ENCODE results near the gene TSPEAR. TPM values are rescaled to one million over a fixed set of nuclear protein-coding genes. Genes with fewer than 3 reads are reported as not detected.

TSPEAR gene
- total RNA-seq, 4 donors from 2014 or later, result 0.19 TPM; not detected in 3

DNA sequence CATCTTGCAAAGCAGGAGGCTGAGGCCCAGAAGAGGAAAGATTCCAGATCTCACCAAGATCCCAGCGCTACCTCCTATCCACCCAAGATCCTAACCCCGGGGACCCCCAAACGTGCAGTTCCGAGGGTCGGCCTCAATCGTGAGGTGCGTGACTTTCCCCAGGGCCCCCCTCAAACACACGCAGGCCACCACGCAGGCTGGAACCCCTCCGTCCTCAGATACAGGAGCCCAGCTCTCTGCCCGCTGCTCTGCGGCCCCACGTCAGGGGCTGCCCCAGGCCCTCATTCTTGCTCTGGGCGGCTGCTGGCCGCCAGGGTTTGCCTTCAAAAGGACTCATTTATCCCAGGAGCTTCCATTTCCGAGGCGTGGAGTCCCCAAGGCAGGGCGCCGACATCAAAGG, 211.3 kb downstream of the TSPEAR start:
- ATAC-seq (ENCODE audit: low FRiP score) (peak; percentile 14), DNase-seq (ENCODE audit: low spot score) (no peak)
- TF ChIP-seq, protein P1, sequence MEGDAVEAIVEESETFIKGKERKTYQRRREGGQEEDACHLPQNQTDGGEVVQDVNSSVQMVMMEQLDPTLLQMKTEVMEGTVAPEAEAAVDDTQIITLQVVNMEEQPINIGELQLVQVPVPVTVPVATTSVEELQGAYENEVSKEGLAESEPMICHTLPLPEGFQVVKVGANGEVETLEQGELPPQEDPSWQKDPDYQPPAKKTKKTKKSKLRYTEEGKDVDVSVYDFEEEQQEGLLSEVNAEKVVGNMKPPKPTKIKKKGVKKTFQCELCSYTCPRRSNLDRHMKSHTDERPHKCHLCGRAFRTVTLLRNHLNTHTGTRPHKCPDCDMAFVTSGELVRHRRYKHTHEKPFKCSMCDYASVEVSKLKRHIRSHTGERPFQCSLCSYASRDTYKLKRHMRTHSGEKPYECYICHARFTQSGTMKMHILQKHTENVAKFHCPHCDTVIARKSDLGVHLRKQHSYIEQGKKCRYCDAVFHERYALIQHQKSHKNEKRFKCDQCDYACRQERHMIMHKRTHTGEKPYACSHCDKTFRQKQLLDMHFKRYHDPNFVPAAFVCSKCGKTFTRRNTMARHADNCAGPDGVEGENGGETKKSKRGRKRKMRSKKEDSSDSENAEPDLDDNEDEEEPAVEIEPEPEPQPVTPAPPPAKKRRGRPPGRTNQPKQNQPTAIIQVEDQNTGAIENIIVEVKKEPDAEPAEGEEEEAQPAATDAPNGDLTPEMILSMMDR (IDR thresholded peaks at IDR 0.05), result no peak

DNA sequence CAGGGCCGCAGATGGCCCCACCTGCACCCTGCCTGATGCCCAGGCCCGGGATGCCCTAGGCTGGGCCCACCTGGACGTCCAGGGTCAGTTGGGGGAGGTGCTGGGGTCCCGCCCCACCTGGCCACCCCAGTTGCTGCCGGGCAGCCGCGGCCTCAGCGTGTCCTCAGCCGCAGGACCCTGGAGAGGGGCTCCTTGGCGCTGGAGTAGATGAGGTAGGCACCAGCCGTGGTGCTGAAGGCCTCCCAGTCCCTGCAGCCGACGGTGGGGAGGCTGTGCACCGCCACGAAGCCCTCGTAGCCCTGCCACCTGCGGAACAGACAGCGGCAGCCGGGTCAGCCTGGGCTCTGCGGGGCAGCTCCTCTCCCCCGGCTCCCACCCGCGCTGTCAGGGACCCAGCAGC, 211.7 kb downstream of the TSPEAR start:
- DNase-seq (ENCODE audit: low spot score), result no peak
- TF ChIP-seq, protein P1 (IDR thresholded peaks at IDR 0.05), result no peak
- ATAC-seq (ENCODE audit: low FRiP score), result no peak

DNA sequence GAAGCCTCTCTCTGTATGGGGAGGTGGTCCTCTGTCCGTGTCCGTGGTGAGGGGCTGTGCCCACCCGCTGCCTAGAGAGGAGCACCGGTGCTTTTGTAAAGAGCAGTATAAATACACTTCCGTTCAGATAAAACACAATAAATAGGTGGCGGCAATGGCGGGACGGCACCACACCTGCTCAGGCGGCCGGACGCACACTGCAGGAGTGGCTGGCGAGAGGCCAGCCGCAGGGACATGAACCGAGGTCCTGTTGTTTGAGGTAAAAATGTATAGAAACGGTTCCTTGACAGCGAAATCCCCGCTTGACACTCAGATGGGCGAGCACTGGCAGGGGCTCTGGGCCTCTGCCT, 212.2 kb downstream of the TSPEAR start:
- no peak for ATAC-seq (ENCODE audit: low FRiP score)
- no peak for DNase-seq (ENCODE audit: low spot score)
- TF ChIP-seq, protein P1 (IDR thresholded peaks at IDR 0.05), result no peak

DNA sequence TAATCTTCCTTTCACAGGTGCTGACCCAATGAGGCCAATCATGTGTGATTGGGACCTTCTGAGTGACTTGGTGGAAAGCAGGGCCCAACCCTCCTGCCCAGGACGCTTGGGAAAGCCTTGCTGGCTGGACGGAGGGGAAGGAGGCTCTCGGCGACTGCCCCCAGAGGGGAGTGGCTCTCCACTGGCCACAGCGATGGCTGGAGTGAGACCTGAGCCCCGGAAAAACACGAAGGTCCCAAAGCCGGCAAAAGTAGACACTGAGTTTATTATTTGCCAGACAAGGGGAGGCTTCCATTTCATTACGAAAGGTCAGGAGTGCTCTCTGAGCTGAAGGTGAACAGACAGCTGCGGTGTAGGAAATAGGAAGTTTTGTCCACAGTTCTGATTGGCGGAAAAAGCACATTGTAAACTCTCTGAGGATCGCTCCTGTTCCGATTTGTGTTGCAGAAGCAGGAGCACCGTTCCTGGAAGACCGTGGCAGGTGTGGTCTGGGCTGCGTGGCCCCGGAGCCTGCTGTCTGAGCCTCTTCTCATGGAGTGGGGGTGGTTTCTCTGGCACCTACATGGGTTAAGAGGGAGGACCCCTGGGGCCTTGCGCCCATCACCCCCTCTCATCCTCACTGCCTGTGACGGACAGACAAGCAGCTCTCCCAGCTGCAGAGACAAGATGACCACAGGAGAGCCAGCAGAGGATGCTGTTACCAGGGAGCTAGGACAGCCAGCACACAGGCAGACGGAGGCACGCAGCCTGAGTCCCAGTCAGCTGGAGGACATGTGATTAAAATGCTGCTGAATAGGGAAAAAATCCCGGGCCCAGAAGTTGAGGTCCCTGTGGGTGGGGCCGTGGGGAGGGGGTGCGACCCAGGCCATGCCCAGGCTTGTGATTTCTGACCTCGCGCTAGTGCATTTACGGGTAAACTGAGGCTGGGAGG, 212.8 kb downstream of the TSPEAR start:
- DNase-seq (ENCODE audit: low spot score), result no peak
- no peak for ATAC-seq (ENCODE audit: low FRiP score)
- TF ChIP-seq, protein P1 (IDR thresholded peaks at IDR 0.05), result no peak

DNA sequence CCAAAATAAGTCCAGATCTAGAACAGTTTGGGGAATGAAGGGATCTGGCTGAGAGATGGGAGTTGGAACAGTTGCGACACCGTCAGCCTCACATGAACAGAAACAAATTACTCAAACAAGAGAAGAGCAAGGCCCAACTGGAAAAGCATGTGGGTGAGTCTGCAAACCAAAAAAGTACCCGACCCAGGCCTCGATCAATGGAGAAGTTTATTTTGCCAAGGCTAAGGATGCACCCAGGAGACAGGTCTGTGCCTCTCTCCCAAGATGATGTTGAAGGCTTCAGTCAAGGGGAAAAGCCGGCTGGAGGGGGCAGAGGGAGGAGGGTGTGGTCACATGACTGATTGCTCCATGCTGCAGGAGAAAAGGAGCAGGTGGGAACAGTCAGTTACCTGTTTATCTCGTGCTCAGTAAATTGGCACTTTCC, 213.7 kb downstream of the TSPEAR start:
- TF ChIP-seq, protein P1 (IDR thresholded peaks at IDR 0.05), result no peak
- ATAC-seq (ENCODE audit: low FRiP score), result no peak
- DNase-seq (ENCODE audit: low spot score), result no peak

DNA sequence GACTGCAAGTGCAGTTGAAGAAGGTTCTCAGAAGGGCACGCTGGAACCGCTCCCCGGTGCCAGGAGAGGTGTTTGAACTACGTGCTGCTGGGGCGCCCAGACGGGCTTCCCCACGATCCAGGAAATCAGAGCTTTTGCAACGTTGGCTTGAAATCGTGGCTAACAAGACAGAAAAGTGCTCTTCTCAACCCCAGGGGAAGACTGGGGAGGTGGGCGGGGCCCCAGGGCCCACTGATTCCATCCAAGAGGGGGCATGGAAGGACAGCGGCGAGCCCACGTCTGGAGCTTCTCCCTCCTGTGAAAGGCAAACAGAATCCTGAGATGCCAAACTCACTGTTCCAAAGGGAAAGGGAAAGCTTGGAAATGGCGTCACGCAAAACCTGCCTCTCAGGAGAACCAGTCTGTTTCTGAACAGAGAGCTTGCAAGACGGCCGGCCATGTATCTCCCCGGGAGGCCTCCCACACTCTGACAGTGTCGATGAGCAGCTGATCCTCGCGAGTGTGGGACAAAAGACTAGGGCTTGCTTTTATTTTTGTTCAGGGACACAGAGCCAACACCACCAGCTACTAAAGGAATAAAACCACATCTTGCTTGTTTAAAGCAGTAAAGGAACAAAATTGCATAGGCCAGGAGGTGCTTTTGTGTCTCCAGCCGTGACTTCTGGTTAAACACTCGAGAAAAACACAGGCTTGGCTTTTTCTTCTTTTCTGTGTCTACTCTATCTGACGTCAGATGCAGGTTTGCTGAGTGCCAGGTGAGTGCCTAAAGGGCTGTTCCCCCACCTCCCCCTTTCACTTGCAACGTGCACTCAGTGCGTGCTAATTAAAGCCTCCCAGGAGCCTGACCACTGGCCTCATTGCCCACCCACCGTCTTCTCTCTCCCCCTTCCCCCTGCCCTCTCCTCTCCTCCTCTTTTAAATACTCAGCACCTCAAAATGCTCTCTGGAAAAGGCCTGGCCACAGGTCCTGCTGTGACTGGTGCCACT, 214.5 kb downstream of the TSPEAR start:
- no peak for ATAC-seq (ENCODE audit: low FRiP score)
- TF ChIP-seq, protein P1 (IDR thresholded peaks at IDR 0.05), result no peak
- DNase-seq (ENCODE audit: low spot score), result no peak
